HepG2 (cell line): ENCODE measurements around the gene ALOXE3. TPM values are rescaled to one million over a fixed set of nuclear protein-coding genes. Genes with fewer than 3 reads are reported as not detected.

Source experiments
- ATAC-seq: fragments of 200-7000 bp; cut with Tn5 transposase; 3 replicates; pipeline ENCODE4 v1.9.1; 2020; ENCODE audit warnings: mild to moderate bottlenecking, moderate library complexity
- BruUV-seq: library from RNA; stranded (reverse); fragments of 400-500 nt; replicated peaks from 2 replicates; lab custom pipeline; 2021; lab: Mats Ljungman, UMichigan
- CTCF ChIA-PET: fragments of 300-600 bp; formaldehyde crosslinking; extraction: SDS; loops from one replicate; lab custom pipeline; 2021; ENCODE audit warnings: low total read pairs, inconsistent platforms, low intra/inter-chr PET ratio; lab: Yijun Ruan, JAX
- POLR2A ChIA-PET: fragments of 350-600 bp; sonication (Branson Sonifier 250); formaldehyde crosslinking; loops from one replicate; lab custom pipeline; 2020; ENCODE audit warnings: antibody characterized with exemption, inconsistent platforms; lab: Yijun Ruan, JAX
- DNase-seq: peaks from one replicate; pipeline ENCODE4 v3.0.0-alpha.2; 2015; ENCODE audit warnings: low spot score
- FAIRE-seq: peaks from 3 replicates; lab custom pipeline; 2011; peaks lifted over from hg19 to GRCh38; lab: Jason Lieb, UNC
- H2AFZ ChIP-seq: one replicate; pipeline ENCODE4 v1.6.1; 2011; ENCODE audit warnings: low read length, inconsistent platforms
- H3K27ac ChIP-seq: fragments of 300-600 bp; 3 replicates; pipeline ENCODE4 v1.8.0; 2011; ENCODE audit warnings: mixed run types, mild to moderate bottlenecking, mixed read lengths, low read length, inconsistent platforms; ENCODE audit not compliant: insufficient read depth; ENCODE audit errors: extremely low read length
- H3K27me3 ChIP-seq, 2 experiments: fragments of 200-600 bp in 1 of 2; 2 replicates in 1 of 2; 3 replicates in 1 of 2; pipeline versions ENCODE4 v1.6.0 to v1.8.0; 2011; ENCODE audit warnings: low read length in 2 of 2, mild to moderate bottlenecking in 2 of 2, moderate library complexity in 2 of 2, inconsistent platforms in 1 of 2; ENCODE audit not compliant: insufficient read depth in 2 of 2, control insufficient read depth in 1 of 2
- H3K36me3 ChIP-seq, 2 experiments: fragments of 200-600 bp in 1 of 2; replicated peaks in 1 of 2; 2 replicates in 1 of 2; 3 replicates in 1 of 2; pipeline versions ENCODE4 v1.5.1 to v1.8.0; 2011; ENCODE audit warnings: low read length in 2 of 2, inconsistent platforms in 1 of 2; ENCODE audit not compliant: insufficient read depth in 2 of 2, control insufficient read depth in 1 of 2
- H3K4me1 ChIP-seq: 2 replicates; pipeline ENCODE4 v1.5.1; 2012; ENCODE audit warnings: low read length, inconsistent platforms; ENCODE audit not compliant: insufficient read depth
- H3K4me2 ChIP-seq: 2 replicates; pipeline ENCODE4 v1.6.0; 2011; ENCODE audit warnings: low read depth, low read length, inconsistent platforms
- H3K4me3 ChIP-seq, 3 experiments: fragments of 200-600 bp in 1 of 3; sonication (generic), shearing (Covaris generic) in 1 of 3; replicated peaks in 1 of 3; 2 replicates each; pipeline ENCODE4 v1.5.1; 2011 to 2016; ENCODE audit warnings: low read length in 3 of 3, inconsistent platforms in 2 of 3, low read depth in 2 of 3, mild to moderate bottlenecking in 2 of 3, control low read depth in 1 of 3, mixed read lengths in 1 of 3; ENCODE audit not compliant: insufficient read depth in 1 of 3
- H3K79me2 ChIP-seq: one replicate; pipeline ENCODE4 v1.6.1; 2011; ENCODE audit warnings: low read length, inconsistent platforms; ENCODE audit not compliant: insufficient read depth
- H3K9ac ChIP-seq: 2 replicates; pipeline ENCODE4 v1.6.0; 2011; ENCODE audit warnings: mild to moderate bottlenecking, low read depth, low read length, inconsistent platforms; ENCODE audit not compliant: insufficient read depth
- H3K9me3 ChIP-seq: 2 replicates; pipeline ENCODE4 v1.5.1; 2012; ENCODE audit warnings: mild to moderate bottlenecking, low read length
- H4K20me1 ChIP-seq: 2 replicates; pipeline ENCODE4 v1.6.0; 2011; ENCODE audit warnings: inconsistent platforms, mild to moderate bottlenecking, low read length, moderate library complexity; ENCODE audit not compliant: insufficient read depth
- HNRNPLL ChIP-seq: fragments of 200-400 bp; formaldehyde crosslinking; IDR thresholded peaks from 2 replicates; pipeline ENCODE4 v1.6.1; 2017; ENCODE audit warnings: mild to moderate bottlenecking, low read depth, low read length; ENCODE audit not compliant: poor library complexity, severe bottlenecking
- IRF9 ChIP-seq: sonication (generic); formaldehyde crosslinking; IDR thresholded peaks from 2 replicates; pipeline ENCODE4 v1.8.0; 2022; ENCODE audit warnings: missing genetic modification reagents, mild to moderate bottlenecking, borderline replicate concordance
- MTA1 ChIP-seq: sonication (generic); formaldehyde crosslinking; IDR thresholded peaks from 2 replicates; pipeline ENCODE4 v1.4.0; 2020; ENCODE audit warnings: missing genetic modification reagents, mild to moderate bottlenecking, borderline replicate concordance
- NCOA5 ChIP-seq: sonication (generic); formaldehyde crosslinking; IDR thresholded peaks from 2 replicates; pipeline ENCODE4 v1.4.0; 2020; ENCODE audit warnings: missing genetic modification reagents
- SMYD3 ChIP-seq: sonication (generic); formaldehyde crosslinking; IDR thresholded peaks from 2 replicates; pipeline ENCODE4 v1.8.1; 2023; ENCODE audit warnings: mild to moderate bottlenecking, missing genetic modification reagents
- TIGD3 ChIP-seq: sonication (generic); formaldehyde crosslinking; IDR thresholded peaks from 2 replicates; pipeline ENCODE4 v1.5.1; 2020; ENCODE audit warnings: mild to moderate bottlenecking, missing genetic modification reagents, borderline replicate concordance
- ZFP82 ChIP-seq: sonication (generic); formaldehyde crosslinking; IDR thresholded peaks from 2 replicates; pipeline ENCODE4 v1.5.1; 2020; ENCODE audit warnings: mild to moderate bottlenecking, missing genetic modification reagents, borderline replicate concordance
- ZNF136 ChIP-seq: sonication (generic); formaldehyde crosslinking; IDR thresholded peaks from 2 replicates; pipeline ENCODE4 v1.8.1; 2022; ENCODE audit warnings: low read depth, mild to moderate bottlenecking, moderate library complexity, missing genetic modification reagents
- ZNF33A ChIP-seq: sonication (generic); formaldehyde crosslinking; IDR thresholded peaks from 2 replicates; pipeline ENCODE4 v1.5.1; 2020; ENCODE audit warnings: missing genetic modification reagents, mild to moderate bottlenecking, moderate library complexity, borderline replicate concordance
- ZNF550 ChIP-seq: sonication (generic); formaldehyde crosslinking; IDR thresholded peaks from 2 replicates; pipeline ENCODE4 v1.4.0; 2020; ENCODE audit warnings: mild to moderate bottlenecking, missing genetic modification reagents, borderline replicate concordance
- ZNF83 ChIP-seq: sonication (generic); formaldehyde crosslinking; IDR thresholded peaks from 2 replicates; pipeline ENCODE4 v1.4.0; 2020; ENCODE audit warnings: missing genetic modification reagents, mild to moderate bottlenecking, borderline replicate concordance
- WGBS: methylation state at CpG from one replicate; pipeline ENCODE4 v1.1.6; 2017; ENCODE audit warnings: low lambda C conversion rate; 5-methylcytosine and 5-hydroxymethylcytosine counted together
- in situ Hi-C: cut with HindIII; loops from 2 replicates; pipeline ENCODE4 v1.10.0; 2017; ENCODE audit warnings: low pct_unique_long_range_greater_than_20kb; ENCODE audit not compliant: extremely low pct_ligation_motif_present
- intact Hi-C: fragments of 100-400 bp; cut with micrococcal nuclease; formaldehyde crosslinking; loops from one replicate; pipeline ENCODE4 v1.10.0; 2022; ENCODE audit not compliant: unreplicated experiment
- polyA plus RNA-seq, 8 experiments: library from polyadenylated mRNA; depleted of rRNA in 3 of 8; stranded (reverse) in 7 of 8; unstranded in 1 of 8; fragments of >200 nt; fragmentation: Illumina TruSeq in 4 of 8; extraction: Trizol in 4 of 8; gene quantifications; 2 replicates each; pipeline versions ENCODE4 v1.2.1 to v1.2.3, GENCODE V29; 2011 to 2016; ENCODE audit warnings: low read depth in 4 of 8, missing spikeins in 1 of 8, mixed read lengths in 1 of 8; ENCODE audit not compliant: insufficient read depth in 1 of 8
- total RNA-seq, 5 experiments: library from RNA; depleted of rRNA; stranded (reverse); fragments of >200 nt; fragmentation: Illumina TruSeq; extraction: Trizol; gene quantifications; 2 replicates each; pipeline ENCODE4 v1.2.3, GENCODE V29; 2016; ENCODE audit warnings: low read depth in 1 of 5
- TF ChIP-seq, protein P1 (sequence below): sonication (generic); formaldehyde crosslinking; IDR thresholded peaks from 2 replicates; pipeline ENCODE4 v1.4.0; 2020; ENCODE audit warnings: mild to moderate bottlenecking, missing genetic modification reagents
- TF ChIP-seq, protein P2 (sequence below): IDR thresholded peaks from 2 replicates; pipeline ENCODE4 v1.6.1; 2016; ENCODE audit warnings: missing compliant biosample characterization, missing genetic modification reagents, borderline replicate concordance
- TF ChIP-seq, protein P3 (sequence below): sonication (generic); formaldehyde crosslinking; IDR thresholded peaks from 2 replicates; pipeline ENCODE4 v1.5.0; 2020; ENCODE audit warnings: mild to moderate bottlenecking, missing genetic modification reagents
- TF ChIP-seq, protein P4 (sequence below): sonication (generic); formaldehyde crosslinking; IDR thresholded peaks from 2 replicates; pipeline ENCODE4 v1.8.1; 2022; ENCODE audit warnings: low read depth, mild to moderate bottlenecking, missing genetic modification reagents

ALOXE3 gene
- total and polyA plus RNA-seq, 2 of the 13 experiments (the other 11 are each of a cell fraction or from before 2014, with no cell fraction given): 0.07 TPM; not detected in 1

GRCh38 chr17:8138374-8138671 lies 20.0 kb upstream of the ALOXE3 start:
- peaks cover 1 to 4% of the 10 kb centered on the region in 2 experiments; a peak in 1 of 5 replicates for H3K36me3 ChIP-seq
- ChIA-PET CTCF (interaction anchor here (0.6 to 2.4 kb wide), 8 partner anchors 18 to 394 kb away, joined by 3 to 28 read pairs (median 4); partner anchors contain the start of gene VAMP2), POLR2A (interaction anchor here (1.5 to 2.7 kb wide), 3 partner anchors 18 to 54 kb away, joined by 4 to 15 read pairs (median 11); no protein-coding TSS in a partner anchor)
- FAIRE-seq: no peak
- no TSS peak for BruUV-seq
- in situ Hi-C loops (no loop called here), intact Hi-C loops (loop anchor here (2.0 to 5.0 kb wide), 3 partner anchors 14 to 49 kb away; partner anchors contain the start of gene HES7)
- WGBS: 2% methylated on average over 7 of the region's 7 CpGs
- peak overlapping the region; percentile 45; the same call in 1 of the 2 replicates for H3K9ac ChIP-seq
- H3K4me3 ChIP-seq: peak overlapping the region; percentile 46 to 79 (median 56)
- no peak for DNase-seq
- H4K20me1 ChIP-seq: 0 out of 2 replicates have a peak, but pooled peaks cover 3% of the 10 kb centered on the region
- peaks cover 41% of the 10 kb centered on the region for H3K4me1 ChIP-seq
- no peaks in the 10 kb centered on the region for H3K79me2 ChIP-seq
- H3K27me3 ChIP-seq: no peaks in the 10 kb centered on the region; a peak in 1 of 5 replicates
- no peaks in the 10 kb centered on the region for H3K9me3 ChIP-seq
- peak overlapping the region; percentile 95 for H3K4me2 ChIP-seq
- ATAC-seq: no peak; the same call in 2 of the 3 replicates
- H2AFZ ChIP-seq: peak overlapping the region; percentile 58
- H3K27ac ChIP-seq: no peak overlapping the region
- TF ChIP-seq ZNF550: no peak
- TF ChIP-seq, protein P1, sequence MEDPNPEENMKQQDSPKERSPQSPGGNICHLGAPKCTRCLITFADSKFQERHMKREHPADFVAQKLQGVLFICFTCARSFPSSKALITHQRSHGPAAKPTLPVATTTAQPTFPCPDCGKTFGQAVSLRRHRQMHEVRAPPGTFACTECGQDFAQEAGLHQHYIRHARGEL (CRISPR knock-in tag): no peak
- no peak for TF ChIP-seq HNRNPLL
- TF ChIP-seq IRF9 (CRISPR knock-in tag): no peak
- no peak for TF ChIP-seq MTA1 (CRISPR knock-in tag)
- TF ChIP-seq, protein P2, sequence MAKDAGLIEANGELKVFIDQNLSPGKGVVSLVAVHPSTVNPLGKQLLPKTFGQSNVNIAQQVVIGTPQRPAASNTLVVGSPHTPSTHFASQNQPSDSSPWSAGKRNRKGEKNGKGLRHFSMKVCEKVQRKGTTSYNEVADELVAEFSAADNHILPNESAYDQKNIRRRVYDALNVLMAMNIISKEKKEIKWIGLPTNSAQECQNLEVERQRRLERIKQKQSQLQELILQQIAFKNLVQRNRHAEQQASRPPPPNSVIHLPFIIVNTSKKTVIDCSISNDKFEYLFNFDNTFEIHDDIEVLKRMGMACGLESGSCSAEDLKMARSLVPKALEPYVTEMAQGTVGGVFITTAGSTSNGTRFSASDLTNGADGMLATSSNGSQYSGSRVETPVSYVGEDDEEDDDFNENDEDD: no peak
- no peak for TF ChIP-seq TIGD3 (CRISPR knock-in tag)
- TF ChIP-seq NCOA5 (CRISPR knock-in tag): no peak
- TF ChIP-seq ZNF136 (CRISPR knock-in tag): no peak
- no peak for TF ChIP-seq ZNF83
- 0 out of 2 replicates have a peak, but pooled peaks have one; percentile 21 for TF ChIP-seq ZNF33A (CRISPR knock-in tag)
- TF ChIP-seq ZFP82 (CRISPR knock-in tag): no peak
- TF ChIP-seq SMYD3 (CRISPR knock-in tag): 0 out of 2 replicates have a peak, but pooled peaks have one; percentile 2
- TF ChIP-seq, protein P3, sequence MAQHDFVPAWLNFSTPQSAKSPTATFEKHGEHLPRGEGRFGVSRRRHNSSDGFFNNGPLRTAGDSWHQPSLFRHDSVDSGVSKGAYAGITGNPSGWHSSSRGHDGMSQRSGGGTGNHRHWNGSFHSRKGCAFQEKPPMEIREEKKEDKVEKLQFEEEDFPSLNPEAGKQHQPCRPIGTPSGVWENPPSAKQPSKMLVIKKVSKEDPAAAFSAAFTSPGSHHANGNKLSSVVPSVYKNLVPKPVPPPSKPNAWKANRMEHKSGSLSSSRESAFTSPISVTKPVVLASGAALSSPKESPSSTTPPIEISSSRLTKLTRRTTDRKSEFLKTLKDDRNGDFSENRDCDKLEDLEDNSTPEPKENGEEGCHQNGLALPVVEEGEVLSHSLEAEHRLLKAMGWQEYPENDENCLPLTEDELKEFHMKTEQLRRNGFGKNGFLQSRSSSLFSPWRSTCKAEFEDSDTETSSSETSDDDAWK (CRISPR knock-in tag): no peak
- TF ChIP-seq, protein P4, sequence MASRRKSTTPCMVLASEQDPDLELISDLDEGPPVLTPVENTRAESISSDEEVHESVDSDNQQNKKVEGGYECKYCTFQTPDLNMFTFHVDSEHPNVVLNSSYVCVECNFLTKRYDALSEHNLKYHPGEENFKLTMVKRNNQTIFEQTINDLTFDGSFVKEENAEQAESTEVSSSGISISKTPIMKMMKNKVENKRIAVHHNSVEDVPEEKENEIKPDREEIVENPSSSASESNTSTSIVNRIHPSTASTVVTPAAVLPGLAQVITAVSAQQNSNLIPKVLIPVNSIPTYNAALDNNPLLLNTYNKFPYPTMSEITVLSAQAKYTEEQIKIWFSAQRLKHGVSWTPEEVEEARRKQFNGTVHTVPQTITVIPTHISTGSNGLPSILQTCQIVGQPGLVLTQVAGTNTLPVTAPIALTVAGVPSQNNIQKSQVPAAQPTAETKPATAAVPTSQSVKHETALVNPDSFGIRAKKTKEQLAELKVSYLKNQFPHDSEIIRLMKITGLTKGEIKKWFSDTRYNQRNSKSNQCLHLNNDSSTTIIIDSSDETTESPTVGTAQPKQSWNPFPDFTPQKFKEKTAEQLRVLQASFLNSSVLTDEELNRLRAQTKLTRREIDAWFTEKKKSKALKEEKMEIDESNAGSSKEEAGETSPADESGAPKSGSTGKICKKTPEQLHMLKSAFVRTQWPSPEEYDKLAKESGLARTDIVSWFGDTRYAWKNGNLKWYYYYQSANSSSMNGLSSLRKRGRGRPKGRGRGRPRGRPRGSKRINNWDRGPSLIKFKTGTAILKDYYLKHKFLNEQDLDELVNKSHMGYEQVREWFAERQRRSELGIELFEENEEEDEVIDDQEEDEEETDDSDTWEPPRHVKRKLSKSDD: no peak
